ENCODE results near the gene SFMBT2.

SFMBT2 gene

DNA sequence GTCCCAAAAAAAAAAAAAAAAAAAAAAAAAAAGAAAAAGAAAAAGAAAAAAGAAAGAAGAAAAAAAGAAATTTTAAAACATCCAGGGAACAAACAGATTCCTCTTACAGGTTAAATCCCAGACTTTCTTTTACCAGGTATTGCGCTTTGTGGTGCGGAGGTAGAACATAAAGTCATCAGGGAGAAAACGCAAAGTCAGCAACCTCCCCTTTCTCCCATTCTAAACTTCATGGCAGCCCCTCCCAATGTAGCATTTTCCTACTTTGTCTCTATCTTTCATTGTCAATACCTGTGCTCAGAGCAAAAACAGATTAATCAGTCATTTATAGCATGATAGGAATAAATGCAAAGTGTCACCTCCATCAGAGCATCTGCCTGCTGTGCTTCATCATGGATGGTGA lies 299.7 kb downstream of the SFMBT2 start:
- TF ChIP-seq EP300 (IDR thresholded peaks at IDR 0.05; ENCODE audit: borderline replicate concordance), result no peak
- no peak for TF ChIP-seq TAF1 (IDR thresholded peaks at IDR 0.05; ENCODE audit: low read depth)
- TF ChIP-seq, protein P1, sequence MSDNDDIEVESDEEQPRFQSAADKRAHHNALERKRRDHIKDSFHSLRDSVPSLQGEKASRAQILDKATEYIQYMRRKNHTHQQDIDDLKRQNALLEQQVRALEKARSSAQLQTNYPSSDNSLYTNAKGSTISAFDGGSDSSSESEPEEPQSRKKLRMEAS (IDR thresholded peaks at IDR 0.05), result no peak
- TF ChIP-seq ZBTB7A (IDR thresholded peaks at IDR 0.05; ENCODE audit: low read depth), result no peak
- no peak for TF ChIP-seq CEBPB (IDR thresholded peaks at IDR 0.05)
- TF ChIP-seq YY1 (IDR thresholded peaks at IDR 0.05; ENCODE audit: low read depth), result no peak
- no peak for TF ChIP-seq TCF12 (IDR thresholded peaks at IDR 0.05; ENCODE audit: low read depth)
- TF ChIP-seq RAD21 (IDR thresholded peaks at IDR 0.05; ENCODE audit: low read depth), result no peak
- no peak for TF ChIP-seq FOXM1 (IDR thresholded peaks at IDR 0.05; ENCODE audit: borderline replicate concordance, low read depth)
- no peak for TF ChIP-seq NFIC (IDR thresholded peaks at IDR 0.05)

Data from Ishikawa (cell line).